Keratinocyte (primary cell): ENCODE measurements around the gene MAPRE2. TPM values are rescaled to one million over a fixed set of nuclear protein-coding genes. Genes with fewer than 3 reads are reported as not detected.

Experiments used
- DNase-seq: peaks from one replicate; pipeline ENCODE4 v3.0.0-alpha.2; 2011; ENCODE audit warnings: low read depth, missing footprints, low spot score
- FAIRE-seq: peaks from 2 replicates; lab custom pipeline; 2011; peaks lifted over from hg19 to GRCh38; lab: Jason Lieb, UNC
- H2AFZ ChIP-seq: 2 replicates; pipeline ENCODE4 v1.6.0; 2012; ENCODE audit warnings: low read length, control low read depth, inconsistent platforms; ENCODE audit not compliant: control insufficient read depth
- H3K27ac ChIP-seq: 2 replicates; pipeline ENCODE4 v1.5.1; 2011; ENCODE audit warnings: low read length; ENCODE audit not compliant: control insufficient read depth, insufficient read depth
- H3K27me3 ChIP-seq: 3 replicates; pipeline ENCODE4 v1.6.0; 2011; ENCODE audit warnings: low read length; ENCODE audit not compliant: control insufficient read depth, insufficient read depth; ENCODE audit errors: extremely low read depth
- H3K36me3 ChIP-seq, 2 experiments: 2 replicates in 1 of 2; 3 replicates in 1 of 2; pipeline ENCODE4 v1.5.1; 2011; ENCODE audit warnings: low read length in 2 of 2, mild to moderate bottlenecking in 1 of 2; ENCODE audit not compliant: control insufficient read depth in 2 of 2, insufficient read depth in 2 of 2; ENCODE audit errors: extremely low read depth in 1 of 2
- H3K4me1 ChIP-seq: 3 replicates; pipeline ENCODE4 v1.5.1; 2011; ENCODE audit warnings: low read length; ENCODE audit not compliant: control insufficient read depth, insufficient read depth; ENCODE audit errors: extremely low read depth
- H3K4me2 ChIP-seq: 3 replicates; pipeline ENCODE4 v1.6.0; 2011; ENCODE audit warnings: low read depth, low read length; ENCODE audit not compliant: control insufficient read depth, insufficient read depth; ENCODE audit errors: extremely low read depth
- H3K4me3 ChIP-seq, 3 experiments: fragments of 200-600 bp in 1 of 3; sonication (generic) in 1 of 3; 2 replicates in 2 of 3; 3 replicates in 1 of 3; pipeline ENCODE4 v1.5.1; 2011 to 2016; ENCODE audit warnings: low read length in 3 of 3, mild to moderate bottlenecking in 3 of 3, control low read depth in 2 of 3, inconsistent platforms in 1 of 3, low read depth in 1 of 3, mixed read lengths in 1 of 3, mixed run types in 1 of 3, moderate library complexity in 1 of 3; ENCODE audit not compliant: control insufficient read depth in 2 of 3, insufficient read depth in 2 of 3; ENCODE audit errors: extremely low read depth in 1 of 3
- H3K79me2 ChIP-seq: 2 replicates; pipeline ENCODE4 v1.6.0; 2012; ENCODE audit warnings: low read length; ENCODE audit not compliant: control insufficient read depth, insufficient read depth
- H3K9ac ChIP-seq: 3 replicates; pipeline ENCODE4 v1.6.0; 2011; ENCODE audit warnings: low read length; ENCODE audit not compliant: control insufficient read depth, insufficient read depth; ENCODE audit errors: extremely low read depth
- H3K9me1 ChIP-seq: 3 replicates; pipeline ENCODE4 v1.6.0; 2011; ENCODE audit warnings: low read length; ENCODE audit not compliant: control insufficient read depth, insufficient read depth; ENCODE audit errors: extremely low read depth
- H3K9me3 ChIP-seq: 2 replicates; pipeline ENCODE4 v1.5.1; 2012; ENCODE audit warnings: low read depth, low read length; ENCODE audit not compliant: control insufficient read depth
- H4K20me1 ChIP-seq: 3 replicates; pipeline ENCODE4 v1.6.0; 2011; ENCODE audit warnings: low read length; ENCODE audit not compliant: control insufficient read depth, insufficient read depth; ENCODE audit errors: extremely low read depth
- EZH2 ChIP-seq: IDR thresholded peaks from one replicate; pipeline ENCODE4 v1.6.1; 2012; ENCODE audit warnings: inconsistent platforms, mild to moderate bottlenecking, low read length, moderate library complexity
- dilution Hi-C: fragments of 300-500 bp; cut with MboI; formaldehyde crosslinking; loops from one replicate; pipeline ENCODE4 v1.7.0; 2020; ENCODE audit warnings: low sequenced_read_pairs; ENCODE audit not compliant: extremely low pct_ligation_motif_present
- polyA plus RNA-seq, 5 experiments: library from polyadenylated mRNA; depleted of rRNA in 3 of 5; stranded (reverse) in 3 of 5; stranded (forward) in 1 of 5; unstranded in 1 of 5; fragments of >200 nt; gene quantifications; 1 replicate in 1 of 5; 2 replicates in 3 of 5; 3 replicates in 1 of 5; pipeline versions ENCODE4 v1.2.1 to v1.2.3, GENCODE V29; 2011 to 2012; ENCODE audit warnings: missing spikeins in 2 of 5, low read depth in 1 of 5, low replicate concordance in 1 of 5
- TF ChIP-seq, protein P1 (sequence below), 3 experiments: IDR thresholded peaks in 1 of 3; conservative IDR thresholded peaks in 1 of 3; optimal IDR thresholded peaks in 1 of 3; 2 replicates in 2 of 3; 3 replicates in 1 of 3; pipeline versions ENCODE3 to v1.5.1; 2011; ENCODE audit warnings: low read length in 3 of 3, mild to moderate bottlenecking in 3 of 3, moderate library complexity in 2 of 3, control low read depth in 1 of 3, inconsistent platforms in 1 of 3; ENCODE audit not compliant: insufficient read depth in 2 of 3; ENCODE audit errors: extremely low read depth in 1 of 3

Gene MAPRE2
- polyA plus RNA-seq, 1 donor (not counting 4 experiments of a cell fraction or from before 2014, with no cell fraction given) = 14.2 TPM

DNA sequence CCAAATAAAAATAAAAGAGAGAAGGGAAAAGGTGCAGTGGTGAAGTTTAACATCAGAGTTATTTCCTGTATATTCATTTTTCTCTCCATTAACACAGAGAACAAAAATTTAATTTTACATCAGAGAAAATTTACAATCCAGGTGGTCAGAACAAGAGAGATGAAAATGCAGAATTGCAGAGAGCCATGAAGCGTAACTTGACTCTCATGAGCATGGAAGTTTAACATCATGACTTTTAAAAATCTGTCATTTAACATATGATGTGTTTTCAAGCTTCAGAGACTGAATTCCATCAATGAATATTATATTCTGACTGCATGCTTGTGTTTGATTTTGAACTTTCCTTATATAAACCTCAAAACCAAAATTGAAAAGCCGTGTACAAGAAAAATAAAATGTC, 120.3 kb downstream of the MAPRE2 start:
- H3K27ac ChIP-seq = no peak overlapping the region
- H2AFZ ChIP-seq = no peak overlapping the region
- dilution Hi-C loops = no loop called here
- H3K79me2 ChIP-seq = no peaks in the 10 kb centered on the region
- H3K4me2 ChIP-seq = no peak overlapping the region
- H3K9me3 ChIP-seq = no peaks in the 10 kb centered on the region
- DNase-seq (no peak), FAIRE-seq (no peak)
- TF ChIP-seq, protein P1, sequence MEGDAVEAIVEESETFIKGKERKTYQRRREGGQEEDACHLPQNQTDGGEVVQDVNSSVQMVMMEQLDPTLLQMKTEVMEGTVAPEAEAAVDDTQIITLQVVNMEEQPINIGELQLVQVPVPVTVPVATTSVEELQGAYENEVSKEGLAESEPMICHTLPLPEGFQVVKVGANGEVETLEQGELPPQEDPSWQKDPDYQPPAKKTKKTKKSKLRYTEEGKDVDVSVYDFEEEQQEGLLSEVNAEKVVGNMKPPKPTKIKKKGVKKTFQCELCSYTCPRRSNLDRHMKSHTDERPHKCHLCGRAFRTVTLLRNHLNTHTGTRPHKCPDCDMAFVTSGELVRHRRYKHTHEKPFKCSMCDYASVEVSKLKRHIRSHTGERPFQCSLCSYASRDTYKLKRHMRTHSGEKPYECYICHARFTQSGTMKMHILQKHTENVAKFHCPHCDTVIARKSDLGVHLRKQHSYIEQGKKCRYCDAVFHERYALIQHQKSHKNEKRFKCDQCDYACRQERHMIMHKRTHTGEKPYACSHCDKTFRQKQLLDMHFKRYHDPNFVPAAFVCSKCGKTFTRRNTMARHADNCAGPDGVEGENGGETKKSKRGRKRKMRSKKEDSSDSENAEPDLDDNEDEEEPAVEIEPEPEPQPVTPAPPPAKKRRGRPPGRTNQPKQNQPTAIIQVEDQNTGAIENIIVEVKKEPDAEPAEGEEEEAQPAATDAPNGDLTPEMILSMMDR (optimal IDR thresholded peaks at IDR 0.05 in 1 of 3, IDR thresholded peaks at IDR 0.05 in 1 of 3, conservative IDR thresholded peaks at IDR 0.05 in 1 of 3; ENCODE audit: extremely low read depth in 1 of 3, insufficient read depth in 2 of 3, low read length in 3 of 3) = no peak
- no peak for TF ChIP-seq EZH2
- H3K9ac ChIP-seq = no peak overlapping the region
- H3K9me1 ChIP-seq = no peaks in the 10 kb centered on the region
- H4K20me1 ChIP-seq = no peaks in the 10 kb centered on the region
- H3K4me1 ChIP-seq = no peaks in the 10 kb centered on the region
- no peaks in the 10 kb centered on the region for H3K36me3 ChIP-seq
- no peak overlapping the region for H3K4me3 ChIP-seq
- no peaks in the 10 kb centered on the region for H3K27me3 ChIP-seq

DNA sequence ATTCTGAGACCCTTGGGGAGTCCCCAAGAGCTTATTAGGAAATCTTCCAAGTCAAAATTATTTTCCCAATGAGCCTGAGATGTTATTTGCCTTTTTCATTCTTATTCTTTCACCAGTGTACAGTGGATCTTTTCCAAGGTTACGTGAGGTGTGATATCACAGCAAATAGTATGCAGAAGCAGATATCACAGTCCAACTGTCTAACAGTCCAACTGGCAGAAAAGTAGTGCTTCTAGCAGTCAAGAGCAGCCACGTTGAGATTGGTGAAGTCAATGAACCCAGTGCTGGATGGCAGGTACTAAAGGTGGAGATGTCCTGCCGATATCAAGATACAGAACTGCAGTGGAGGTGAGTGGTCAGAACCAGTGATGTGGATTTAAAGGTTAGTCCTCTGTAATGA, 120.7 kb downstream of the MAPRE2 start:
- Histone ChIP-seq H3K79me2 (no peaks in the 10 kb centered on the region), H3K9ac (no peak overlapping the region), H3K27ac (no peak overlapping the region), H4K20me1 (no peaks in the 10 kb centered on the region), H3K4me1 (no peaks in the 10 kb centered on the region), H3K36me3 (no peaks in the 10 kb centered on the region), H2AFZ (no peak overlapping the region), H3K9me3 (no peaks in the 10 kb centered on the region), H3K9me1 (no peaks in the 10 kb centered on the region), H3K4me3 (no peak overlapping the region), H3K27me3 (no peaks in the 10 kb centered on the region), H3K4me2 (no peak overlapping the region)
- FAIRE-seq = no peak
- DNase-seq = no peak
- dilution Hi-C loops = no loop called here
- TF ChIP-seq, protein P1 (optimal IDR thresholded peaks at IDR 0.05 in 1 of 3, IDR thresholded peaks at IDR 0.05 in 1 of 3, conservative IDR thresholded peaks at IDR 0.05 in 1 of 3; ENCODE audit: extremely low read depth in 1 of 3, insufficient read depth in 2 of 3, low read length in 3 of 3) = no peak
- TF ChIP-seq EZH2 = no peak
